NT2/D1 (cell line): ENCODE results near the gene ARSD.

Experiments
- SUZ12 ChIP-seq: IDR thresholded peaks from 2 replicates; pipeline ENCODE4 v1.6.1; 2011; ENCODE audit not compliant: insufficient read length, insufficient read depth; ENCODE audit errors: extremely low read depth
- YY1 ChIP-seq: IDR thresholded peaks from 2 replicates; pipeline ENCODE4 v1.6.1; 2011; ENCODE audit not compliant: insufficient read length, insufficient read depth
- ZNF274 ChIP-seq: IDR thresholded peaks from 2 replicates; pipeline ENCODE4 v1.6.1; 2011; ENCODE audit warnings: mild to moderate bottlenecking, low read depth, low read length

DNA sequence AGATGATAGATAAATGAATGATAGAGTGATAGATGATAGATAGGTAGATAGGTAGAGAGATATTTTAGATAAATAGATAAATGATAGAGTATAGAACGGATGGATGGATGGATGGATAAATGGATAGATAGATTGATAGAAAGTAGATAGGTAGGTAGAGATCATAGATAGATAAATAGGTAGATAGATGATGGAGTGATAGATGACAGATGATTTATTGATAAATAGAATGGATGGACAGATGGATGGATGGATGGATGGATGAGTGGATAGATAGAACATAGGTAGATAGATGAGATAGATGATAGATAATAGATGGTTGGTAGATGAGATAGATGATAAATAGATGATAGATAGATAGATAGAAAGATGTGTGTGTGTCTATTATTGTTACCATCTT, 49.5 kb downstream of the ARSD start:
- TF ChIP-seq YY1 (no peak), SUZ12 (no peak), ZNF274 (no peak)
